Vagina (tissue), 2 donors: ENCODE data around the gene ISOC2. TPM values are rescaled to one million over a fixed set of nuclear protein-coding genes. Genes with fewer than 3 reads are reported as not detected.
A peak's percentile ranks its signal among the peaks of the same experiment; 100 is the strongest.

Experiments used
- DNase-seq, 2 donors: peaks; one replicate each; pipeline ENCODE4 v3.0.0-alpha.2; 2017; ENCODE audit errors: extremely low spot score in 2 of 2
- H3K27ac ChIP-seq: fragments of 200-600 bp; sonication (generic); one replicate; pipeline ENCODE4 v1.5.1; 2019
- H3K27me3 ChIP-seq: fragments of 200-600 bp; sonication (generic); one replicate; pipeline ENCODE4 v1.5.1; 2019
- H3K36me3 ChIP-seq, 2 donors: fragments of 200-600 bp; sonication (generic); one replicate each; pipeline ENCODE4 v1.5.1; 2017 to 2019
- H3K4me1 ChIP-seq: fragments of 200-600 bp; sonication (generic); one replicate; pipeline ENCODE4 v1.5.1; 2019
- H3K4me3 ChIP-seq, 2 donors: fragments of 200-600 bp; sonication (generic); 1 replicate in 1 of 2; 2 replicates in 1 of 2; pipeline ENCODE4 v1.5.1; 2016 to 2019
- H3K9me3 ChIP-seq: fragments of 200-600 bp; sonication (generic); one replicate; pipeline ENCODE4 v1.5.1; 2019
- CTCF ChIP-seq, 3 experiments: fragments of 450-650 bp in 2 of 3; fragments of 200-600 bp in 1 of 3; sonication (generic) in 1 of 3; IDR thresholded peaks; one replicate each; pipeline ENCODE4 v1.5.1; 2017 to 2019; ENCODE audit warnings: antibody characterized with exemption in 3 of 3, mild to moderate bottlenecking in 2 of 3, moderate library complexity in 2 of 3
- POLR2A ChIP-seq, 2 donors: fragments of 450-650 bp; IDR thresholded peaks; one replicate each; pipeline ENCODE4 v1.6.1; 2017; ENCODE audit warnings: antibody characterized with exemption in 2 of 2, mild to moderate bottlenecking in 2 of 2, moderate library complexity in 2 of 2
- POLR2AphosphoS5 ChIP-seq, 2 donors: sonication (generic); formaldehyde crosslinking; IDR thresholded peaks; one replicate each; pipeline ENCODE4 v1.9.0; 2017; ENCODE audit warnings: antibody characterized with exemption in 2 of 2, mild to moderate bottlenecking in 2 of 2, low read depth in 1 of 2; ENCODE audit not compliant: insufficient read depth in 1 of 2
- intact Hi-C: fragments of 100-400 bp; cut with DNase I; formaldehyde crosslinking; loops from one replicate; pipeline ENCODE4 v1.15.1; 2023
- total RNA-seq: library from RNA; depleted of rRNA; stranded (reverse); fragments of >200 nt; gene quantifications from one replicate; pipeline ENCODE4 v1.2.3, GENCODE V29; 2016

Gene ISOC2
- total RNA-seq, 1 donor from 2014 or later: 61.4 TPM

DNA sequence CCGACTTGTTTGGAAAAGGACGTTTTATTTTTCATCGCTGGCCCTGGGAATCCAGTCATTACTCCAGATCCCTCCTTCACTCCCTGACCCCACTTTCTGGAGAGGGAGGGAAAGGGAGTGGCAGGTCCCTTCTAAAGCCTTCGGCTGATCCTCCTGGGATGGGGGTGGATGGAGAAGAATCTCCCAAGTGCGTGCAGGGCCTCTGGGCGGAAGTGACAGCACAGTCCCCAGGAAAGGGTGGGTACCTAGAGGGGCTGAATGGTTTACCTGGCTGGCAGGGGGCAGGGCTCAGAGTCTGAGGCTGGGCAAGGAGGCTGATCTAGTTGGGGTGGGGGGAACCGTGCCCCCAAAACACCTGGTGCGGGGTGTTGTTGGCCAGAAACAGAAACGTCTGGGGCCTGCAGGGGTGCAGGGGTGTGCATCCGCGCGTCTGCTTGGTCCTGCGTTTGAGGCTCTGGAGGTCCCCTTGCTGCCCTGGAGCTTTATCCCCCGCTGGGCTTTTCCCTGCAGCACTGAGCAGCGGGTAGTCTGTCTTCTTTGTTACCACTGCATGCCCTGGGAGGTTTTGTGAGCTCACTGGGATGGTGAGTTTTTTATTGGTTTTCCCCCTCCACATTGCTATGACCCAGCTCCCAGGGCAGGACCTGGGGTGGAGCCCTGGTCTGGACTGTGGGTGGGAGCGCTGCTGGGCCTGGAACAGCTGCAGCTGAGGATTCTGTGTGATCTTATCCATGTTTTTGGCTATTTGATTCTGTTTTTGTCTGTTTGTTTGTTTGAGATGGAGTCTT lies 12.0 kb upstream of the ISOC2 start:
- intact Hi-C loops: no loop called here
- no peak overlapping the region for H3K4me3 ChIP-seq
- no peak for DNase-seq
- TF ChIP-seq POLR2A (IDR thresholded peaks at IDR 0.05): no peak
- no peak for TF ChIP-seq POLR2AphosphoS5 (IDR thresholded peaks at IDR 0.05; ENCODE audit: insufficient read depth in 1 of 2, low read depth in 1 of 2)
- no peak for TF ChIP-seq CTCF (IDR thresholded peaks at IDR 0.05)
- H3K4me1 ChIP-seq: peaks cover 46% of the 10 kb centered on the region
- H3K27ac ChIP-seq: peak overlapping the region; percentile 57
- no peaks in the 10 kb centered on the region for H3K9me3 ChIP-seq
- no peaks in the 10 kb centered on the region for H3K27me3 ChIP-seq
- H3K36me3 ChIP-seq: no peaks in the 10 kb centered on the region

DNA sequence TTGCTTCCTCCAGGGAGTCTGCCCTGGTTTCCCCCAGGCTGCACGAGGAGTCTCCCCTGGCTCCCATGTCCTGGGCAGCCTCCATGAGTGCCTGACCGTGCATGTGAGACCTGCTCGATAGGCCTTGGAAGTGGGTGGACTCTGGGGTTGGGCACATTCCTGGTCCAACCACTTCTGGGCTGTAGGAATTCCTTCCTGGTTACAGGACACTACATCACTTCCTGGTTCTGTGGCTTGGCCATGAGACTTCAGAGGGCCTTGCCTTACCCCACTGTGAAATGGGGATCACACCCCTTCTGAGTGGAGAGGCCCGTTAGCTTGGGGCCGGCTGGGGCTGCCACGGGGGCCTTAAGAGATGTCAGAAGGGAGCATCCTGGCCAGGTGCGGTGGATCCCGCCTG lies 11.0 kb upstream of the ISOC2 start:
- H3K36me3 ChIP-seq: no peaks in the 10 kb centered on the region
- intact Hi-C loops: no loop called here
- TF ChIP-seq CTCF (IDR thresholded peaks at IDR 0.05): no peak
- no peak for TF ChIP-seq POLR2A (IDR thresholded peaks at IDR 0.05)
- no peak for TF ChIP-seq POLR2AphosphoS5 (IDR thresholded peaks at IDR 0.05; ENCODE audit: insufficient read depth in 1 of 2, low read depth in 1 of 2)
- no peaks in the 10 kb centered on the region for H3K9me3 ChIP-seq
- peaks cover 45% of the 10 kb centered on the region for H3K4me1 ChIP-seq
- no peak for DNase-seq
- H3K27ac ChIP-seq: no peak overlapping the region
- H3K4me3 ChIP-seq: no peak overlapping the region
- H3K27me3 ChIP-seq: no peaks in the 10 kb centered on the region

GRCh38 chr19:55471266-55471665 lies 9.8 kb upstream of the ISOC2 start:
- intact Hi-C loops: no loop called here
- no peak overlapping the region for H3K4me3 ChIP-seq
- H3K27ac ChIP-seq: no peak overlapping the region
- TF ChIP-seq POLR2A (IDR thresholded peaks at IDR 0.05) (no peak), CTCF (IDR thresholded peaks at IDR 0.05) (no peak), POLR2AphosphoS5 (IDR thresholded peaks at IDR 0.05; ENCODE audit: insufficient read depth in 1 of 2, low read depth in 1 of 2) (no peak)
- peaks cover 43% of the 10 kb centered on the region for H3K4me1 ChIP-seq
- H3K36me3 ChIP-seq: no peaks in the 10 kb centered on the region
- no peak for DNase-seq
- H3K9me3 ChIP-seq: no peaks in the 10 kb centered on the region
- no peaks in the 10 kb centered on the region for H3K27me3 ChIP-seq

- DNase-seq: no peak
- Histone ChIP-seq H3K4me3 (no peak overlapping the region), H3K4me1 (peaks cover 14% of the 10 kb centered on the region), H3K36me3 (no peaks in the 10 kb centered on the region), H3K27me3 (no peaks in the 10 kb centered on the region), H3K9me3 (no peaks in the 10 kb centered on the region), H3K27ac (no peak overlapping the region)
- TF ChIP-seq CTCF (IDR thresholded peaks at IDR 0.05) (peak in 1 of 3 experiments; percentile 8), POLR2AphosphoS5 (IDR thresholded peaks at IDR 0.05; ENCODE audit: insufficient read depth in 1 of 2, low read depth in 1 of 2) (no peak), POLR2A (IDR thresholded peaks at IDR 0.05) (no peak)
- intact Hi-C loops: loop anchor here (5.0 kb wide), 1 partner anchor 34 kb away; no protein-coding TSS in a partner anchor
Measured at GRCh38 chr19:55468054-55468393, 6.6 kb upstream of the ISOC2 start.
